BLaER1 (cell line): Measurements from ENCODE around the gene TUBA3D.
"Not testable (repeated sequence)": the region's sequence is repeated elsewhere in the genome, so short reads cannot be mapped to it uniquely, and the experiment has no call there.

Experiments
- H3K27ac ChIP-seq: shearing (Covaris generic); formaldehyde crosslinking; 2 replicates; pipeline ENCODE4 v1.8.1; 2022
- H3K27me3 ChIP-seq: shearing (Covaris generic); formaldehyde crosslinking; 2 replicates; pipeline ENCODE4 v1.8.1; 2022
- H3K36me3 ChIP-seq: shearing (Covaris generic); formaldehyde crosslinking; 2 replicates; pipeline ENCODE4 v1.8.1; 2022
- H3K4me1 ChIP-seq: shearing (Covaris generic); formaldehyde crosslinking; 2 replicates; pipeline ENCODE4 v1.8.1; 2022
- H3K4me2 ChIP-seq: shearing (Covaris generic); formaldehyde crosslinking; 2 replicates; pipeline ENCODE4 v1.8.1; 2022
- H3K4me3 ChIP-seq: shearing (Covaris generic); formaldehyde crosslinking; 2 replicates; pipeline ENCODE4 v1.8.1; 2022
- H3K9ac ChIP-seq: shearing (Covaris generic); formaldehyde crosslinking; 2 replicates; pipeline ENCODE4 v1.8.1; 2022
- H3K9me3 ChIP-seq: shearing (Covaris generic); formaldehyde crosslinking; 2 replicates; pipeline ENCODE4 v1.8.1; 2022
- H4K20me1 ChIP-seq: shearing (Covaris generic); formaldehyde crosslinking; 2 replicates; pipeline ENCODE4 v1.8.1; 2022
- Cebpa-rat ChIP-seq: shearing (Covaris generic); IDR thresholded peaks from 2 replicates; pipeline ENCODE4 v1.8.1; 2022

The TUBA3D gene

DNA sequence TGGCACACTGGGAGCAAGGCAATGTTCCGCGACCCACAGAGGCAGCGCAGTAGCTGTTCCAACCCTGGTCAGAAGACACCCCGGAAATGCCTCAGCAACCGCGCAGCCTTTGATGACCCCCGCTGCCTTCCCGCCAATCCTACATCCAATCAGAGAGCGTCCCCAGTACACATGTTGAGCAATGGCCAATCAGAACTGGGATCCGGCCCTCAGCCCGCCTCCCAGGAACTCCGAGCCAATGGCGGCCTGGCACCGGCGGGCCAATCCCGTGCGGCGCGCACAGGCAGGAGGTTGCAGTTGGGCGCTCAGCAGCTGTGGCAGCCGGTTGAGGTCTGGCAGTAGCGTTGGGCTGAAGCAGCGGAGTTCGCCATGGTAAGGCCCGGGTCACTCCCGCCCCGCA, at the start of gene TUBA3D:
TSS of gene TUBA3D (plus strand) at position 289 of the 400 bp plus-strand sequence. CDS start at position 370, 81 bp downstream.
- peaks cover 42% of the 10 kb centered on the region for H3K36me3 ChIP-seq
- H3K4me2 ChIP-seq: no peak within 1 kb of the TSS
- 0 out of 2 replicates have a peak, but pooled peaks cover 5% of the 10 kb centered on the region for H4K20me1 ChIP-seq
- peaks cover 8% of the 10 kb centered on the region for H3K9me3 ChIP-seq
- no peaks in the 10 kb centered on the region for H3K4me1 ChIP-seq
- H3K27ac ChIP-seq: no peak within 1 kb of the TSS
- no peak within 1 kb of the TSS for H3K4me3 ChIP-seq
- no peak within 1 kb of the TSS for H3K9ac ChIP-seq
- no peak for TF ChIP-seq Cebpa-rat
- no peaks in the 10 kb centered on the region for H3K27me3 ChIP-seq

DNA sequence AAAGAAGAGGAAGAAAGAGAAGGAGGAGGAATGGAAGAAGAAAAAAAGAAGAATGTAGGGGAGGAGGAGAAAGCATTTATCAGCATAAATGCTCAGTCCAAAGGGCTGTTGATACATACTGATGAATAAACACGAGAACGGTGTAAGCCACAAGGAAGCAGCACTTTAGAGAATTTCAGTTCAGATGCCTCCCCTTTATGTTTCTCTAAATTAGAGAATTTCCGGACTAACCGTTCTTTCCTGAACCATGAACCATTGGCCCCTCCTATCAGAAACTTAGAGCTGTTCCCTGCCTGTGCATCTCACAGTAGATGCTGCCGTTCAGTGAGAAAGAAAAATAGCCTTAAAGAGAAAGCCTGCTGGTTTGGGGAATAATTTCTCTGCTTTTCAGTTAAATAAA, 49.2 kb upstream of the TUBA3D start:
- Histone ChIP-seq H3K9me3 (no peaks in the 10 kb centered on the region), H3K4me1 (peaks cover 15% of the 10 kb centered on the region), H3K27me3 (peaks cover 58% of the 10 kb centered on the region), H4K20me1 (no peaks in the 10 kb centered on the region), H3K4me2 (peak overlapping the region; percentile 77), H3K4me3 (no peak overlapping the region), H3K27ac (no peak overlapping the region), H3K9ac (no peak overlapping the region), H3K36me3 (no peaks in the 10 kb centered on the region)
- no peak for TF ChIP-seq Cebpa-rat

DNA sequence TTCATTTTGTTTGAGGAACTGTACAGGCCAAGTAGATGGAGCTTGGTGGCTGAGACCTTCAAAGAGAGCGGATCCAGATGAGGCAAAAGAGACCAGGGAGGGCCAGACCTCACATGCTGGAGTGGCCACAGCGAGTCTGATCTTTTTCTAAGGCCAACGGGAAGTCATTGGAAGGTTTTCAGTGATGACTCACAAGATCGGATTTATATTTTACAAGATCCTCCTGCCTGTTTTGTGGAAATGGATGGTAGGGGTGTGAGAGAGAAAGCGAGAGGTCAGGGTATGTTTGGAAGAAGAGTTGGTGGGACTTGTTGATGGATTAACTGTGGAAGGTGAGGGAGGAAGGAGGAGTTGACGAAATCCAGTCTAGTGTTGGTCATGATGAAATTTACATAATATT, 44.6 kb upstream of the TUBA3D start:
- H3K9me3 ChIP-seq: no peaks in the 10 kb centered on the region
- no peak overlapping the region for H3K9ac ChIP-seq
- peaks cover 8% of the 10 kb centered on the region for H3K4me1 ChIP-seq
- no peak overlapping the region for H3K27ac ChIP-seq
- H3K4me2 ChIP-seq: no peak overlapping the region
- H3K36me3 ChIP-seq: no peaks in the 10 kb centered on the region
- no peaks in the 10 kb centered on the region for H4K20me1 ChIP-seq
- peaks cover 17% of the 10 kb centered on the region for H3K27me3 ChIP-seq
- no peak overlapping the region for H3K4me3 ChIP-seq
- TF ChIP-seq Cebpa-rat: no peak

DNA sequence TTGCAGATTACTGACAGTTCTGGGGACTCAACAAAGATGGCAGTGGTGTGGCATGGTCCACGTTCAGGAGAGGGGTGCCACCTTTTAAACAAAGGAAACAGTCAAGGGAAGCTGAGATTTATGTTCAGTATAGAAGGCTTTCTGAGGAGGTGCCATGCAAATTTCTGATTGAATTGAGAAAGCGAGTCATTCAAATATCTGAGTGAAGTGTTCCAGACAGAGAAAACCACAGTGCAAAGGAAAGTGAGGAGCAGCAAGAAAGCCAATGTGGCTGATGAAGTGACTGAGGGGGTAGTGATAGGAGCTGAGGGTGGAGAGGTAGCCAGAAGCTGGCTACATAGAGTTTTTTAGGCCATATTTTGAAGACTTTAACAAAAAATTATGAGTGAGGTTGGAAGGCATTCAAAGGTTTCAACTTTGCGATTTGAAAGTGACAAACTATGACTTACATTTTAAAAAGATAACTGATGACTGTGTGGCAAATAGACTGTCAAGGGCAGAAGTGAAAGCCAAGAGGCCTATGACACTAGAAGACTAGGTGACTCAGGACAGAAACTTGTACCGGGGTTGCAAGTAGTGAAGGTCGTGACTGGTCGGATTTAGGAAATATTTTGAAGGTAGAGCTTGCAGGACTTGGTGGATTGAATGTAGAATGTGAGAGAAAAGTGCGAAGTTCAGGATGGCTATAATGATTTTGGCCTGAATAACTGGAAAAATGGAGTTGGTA, 35.0 kb upstream of the TUBA3D start:
- not testable (repeated sequence) for H3K4me2 ChIP-seq, H3K9ac ChIP-seq, H3K4me3 ChIP-seq, H4K20me1 ChIP-seq, H3K27ac ChIP-seq, H3K4me1 ChIP-seq, H3K36me3 ChIP-seq, H3K9me3 ChIP-seq, H3K27me3 ChIP-seq

- not testable (repeated sequence) for H3K9me3 ChIP-seq, H4K20me1 ChIP-seq, H3K27me3 ChIP-seq, H3K4me1 ChIP-seq, H3K36me3 ChIP-seq, H3K27ac ChIP-seq, H3K4me2 ChIP-seq, H3K9ac ChIP-seq, H3K4me3 ChIP-seq
These were observed 31.0 kb upstream of the TUBA3D start for GRCh38 chr2:131444736-131445514.

DNA sequence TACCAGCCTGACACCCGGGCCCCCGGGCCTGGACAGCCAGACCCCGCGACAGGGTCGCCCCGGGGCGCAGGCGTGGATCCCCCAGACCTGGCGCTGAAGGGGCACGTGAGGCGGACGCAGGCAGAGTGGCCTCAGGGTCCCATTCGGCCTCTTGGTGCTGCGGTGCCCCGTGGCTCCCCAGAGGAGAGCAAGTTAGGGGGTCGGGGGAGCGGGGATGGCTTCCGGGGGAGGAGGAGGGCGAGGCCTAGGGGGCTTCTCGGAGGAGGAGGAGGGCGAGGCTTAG, 30.5 kb upstream of the TUBA3D start:
- H4K20me1 ChIP-seq, H3K27ac ChIP-seq, H3K4me3 ChIP-seq, H3K4me2 ChIP-seq, H3K36me3 ChIP-seq, H3K27me3 ChIP-seq, H3K4me1 ChIP-seq, H3K9ac ChIP-seq, H3K9me3 ChIP-seq: not testable (repeated sequence)

DNA sequence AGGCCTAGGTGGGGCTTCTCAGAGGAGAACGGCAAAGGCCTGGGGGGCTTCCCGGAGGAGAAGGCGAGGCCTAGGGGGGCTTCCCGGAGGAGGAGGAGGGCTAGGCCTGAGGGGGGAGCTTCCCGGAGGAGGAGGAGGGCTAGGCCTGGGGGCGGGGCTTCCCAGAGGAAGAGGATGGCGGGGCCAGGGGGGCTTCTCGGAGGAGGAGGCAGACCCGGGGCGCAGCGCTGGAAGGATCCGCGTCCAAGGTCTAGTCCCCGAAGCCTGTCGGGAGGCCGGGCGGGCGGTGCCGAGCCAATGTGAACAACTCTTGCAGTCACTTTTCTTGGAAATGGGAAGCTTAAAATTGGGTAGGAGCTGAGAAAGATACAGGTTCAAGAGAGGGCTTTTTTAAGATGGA, 30.0 kb upstream of the TUBA3D start:
- Histone ChIP-seq H3K9me3 (no peaks in the 10 kb centered on the region), H3K4me3 (no peak overlapping the region), H3K9ac (no peak overlapping the region), H3K27me3 (no peaks in the 10 kb centered on the region), H3K4me2 (no peak overlapping the region), H4K20me1 (no peaks in the 10 kb centered on the region), H3K27ac (no peak overlapping the region), H3K36me3 (no peaks in the 10 kb centered on the region), H3K4me1 (no peaks in the 10 kb centered on the region)
- TF ChIP-seq Cebpa-rat: no peak

- H3K27ac ChIP-seq, H3K4me2 ChIP-seq, H4K20me1 ChIP-seq, H3K27me3 ChIP-seq, H3K4me1 ChIP-seq, H3K9ac ChIP-seq, H3K36me3 ChIP-seq, H3K4me3 ChIP-seq, H3K9me3 ChIP-seq: not testable (repeated sequence)
These were observed 27.9 kb upstream of the TUBA3D start for GRCh38 chr2:131447981-131448380.

GRCh38 chr2:131451265-131451949, 24.5 kb upstream of the TUBA3D start:
- H3K9me3 ChIP-seq, H3K4me2 ChIP-seq, H3K27ac ChIP-seq, H3K36me3 ChIP-seq, H3K9ac ChIP-seq, H3K4me3 ChIP-seq, H3K4me1 ChIP-seq, H3K27me3 ChIP-seq, H4K20me1 ChIP-seq: not testable (repeated sequence)

DNA sequence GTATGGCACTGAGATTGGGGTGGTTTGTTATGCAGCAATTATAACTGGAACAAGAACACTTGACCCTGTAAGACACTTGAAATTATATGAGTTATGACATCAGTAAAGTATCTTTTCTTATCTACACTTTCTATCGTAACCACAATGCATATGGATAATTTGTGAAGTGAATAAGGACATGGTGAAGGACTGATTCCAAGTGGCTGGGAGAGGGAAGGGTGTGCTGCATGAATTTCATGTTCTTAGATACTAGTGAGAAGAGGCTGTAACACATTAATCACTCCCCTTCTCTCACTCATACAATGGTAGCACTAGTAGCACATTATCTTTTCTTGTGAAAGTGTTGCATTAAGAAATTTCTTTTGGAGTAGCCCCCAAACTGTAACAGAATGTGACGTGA, 21.0 kb upstream of the TUBA3D start:
- not testable (repeated sequence) for H3K4me3 ChIP-seq, H3K4me1 ChIP-seq, H3K36me3 ChIP-seq, H3K27ac ChIP-seq, H4K20me1 ChIP-seq, H3K27me3 ChIP-seq, H3K9me3 ChIP-seq, H3K4me2 ChIP-seq, H3K9ac ChIP-seq

- H4K20me1 ChIP-seq, H3K9ac ChIP-seq, H3K9me3 ChIP-seq, H3K4me2 ChIP-seq, H3K36me3 ChIP-seq, H3K4me1 ChIP-seq, H3K4me3 ChIP-seq, H3K27me3 ChIP-seq, H3K27ac ChIP-seq: not testable (repeated sequence)
These were observed 8.2 kb upstream of the TUBA3D start for GRCh38 chr2:131467722-131468121.

DNA sequence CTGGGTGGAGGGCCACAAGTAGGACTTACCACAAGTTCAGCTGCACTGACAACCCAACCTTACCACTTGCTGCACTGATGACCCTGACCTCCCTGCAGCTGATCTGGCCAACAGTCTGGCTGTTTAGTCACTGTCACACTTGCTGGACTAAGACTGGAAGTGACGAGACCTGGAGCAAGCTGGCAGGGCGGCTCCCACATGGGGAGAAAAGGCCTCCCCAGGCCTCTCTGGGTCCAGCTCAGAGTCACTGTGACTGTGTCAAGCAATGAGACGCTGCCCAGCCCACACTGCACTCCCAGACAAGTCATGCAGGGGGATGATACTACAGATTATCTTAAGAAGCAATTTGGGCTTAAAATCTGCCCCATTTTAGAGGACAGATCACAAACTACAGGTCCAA, 5.0 kb upstream of the TUBA3D start:
- H4K20me1 ChIP-seq, H3K27me3 ChIP-seq, H3K4me1 ChIP-seq, H3K9me3 ChIP-seq, H3K4me3 ChIP-seq, H3K27ac ChIP-seq, H3K9ac ChIP-seq, H3K4me2 ChIP-seq: not testable (repeated sequence)
- peaks cover 10% of the 10 kb centered on the region for H3K36me3 ChIP-seq

DNA sequence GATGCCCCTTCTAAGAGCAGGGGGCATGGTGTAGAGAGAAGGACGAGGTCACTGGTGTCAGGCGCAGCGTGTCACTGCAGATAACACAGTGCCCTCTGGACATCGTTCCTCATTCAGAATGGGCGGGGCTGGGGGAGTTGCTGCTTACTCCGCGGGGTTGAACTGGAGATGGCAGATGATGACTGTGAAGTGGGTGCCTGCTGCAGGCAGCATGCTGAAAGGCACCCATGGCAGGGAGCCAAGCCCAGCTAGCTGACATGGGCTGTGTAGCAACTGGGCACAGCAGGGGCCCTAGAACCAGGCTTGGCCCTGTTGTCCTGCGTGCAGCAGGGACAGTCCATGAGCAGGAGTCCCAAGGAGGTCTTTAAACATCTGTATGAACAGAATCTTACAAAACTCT, 4.3 kb upstream of the TUBA3D start:
- H3K9me3 ChIP-seq, H3K4me3 ChIP-seq, H3K9ac ChIP-seq, H3K4me1 ChIP-seq, H3K27me3 ChIP-seq, H4K20me1 ChIP-seq, H3K27ac ChIP-seq, H3K4me2 ChIP-seq: not testable (repeated sequence)
- peaks cover 17% of the 10 kb centered on the region for H3K36me3 ChIP-seq

DNA sequence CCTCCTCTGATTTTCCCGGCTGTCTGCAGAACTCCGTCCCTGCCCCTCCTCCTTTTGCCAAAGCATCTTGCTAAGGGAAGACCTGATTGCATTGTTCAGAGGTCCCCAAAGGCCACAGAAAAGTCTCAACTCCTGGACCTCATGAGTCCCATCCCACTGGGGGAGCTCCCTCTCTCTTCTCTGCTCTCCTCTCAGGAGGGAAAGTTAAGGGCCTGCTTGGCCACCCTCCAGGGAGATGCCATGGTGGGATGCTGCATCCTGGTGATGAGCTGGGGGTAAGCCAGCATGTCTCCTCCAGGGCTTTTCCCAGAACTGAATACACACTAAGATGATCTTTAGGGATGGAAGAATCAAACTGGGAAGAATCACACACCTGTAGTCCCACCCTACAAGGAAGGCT, 2.7 kb upstream of the TUBA3D start:
- H3K27ac ChIP-seq, H3K4me3 ChIP-seq, H3K27me3 ChIP-seq, H3K9me3 ChIP-seq, H3K4me2 ChIP-seq, H4K20me1 ChIP-seq, H3K9ac ChIP-seq, H3K4me1 ChIP-seq: not testable (repeated sequence)
- H3K36me3 ChIP-seq: peaks cover 26% of the 10 kb centered on the region
